ENCODE measurements around the gene SCAF11.
"Not testable (repeated sequence)": the region's sequence is repeated elsewhere in the genome, so short reads cannot be mapped to it uniquely, and the experiment has no call there.

Gene SCAF11

GRCh38 chr12:45990468-45991283 is at the start of gene SCAF11:
TSS of gene SCAF11 (minus strand) at chr12:45990574. CDS start at chr12:45964167, 26,407 bp downstream.
- in situ Hi-C loops (cut with HindIII; ENCODE audit: low sequenced_read_pairs) = no loop called here

GRCh38 chr12:46037066-46037465 is 46.7 kb upstream of the SCAF11 start:
- in situ Hi-C loops (cut with HindIII; ENCODE audit: low sequenced_read_pairs) = not testable (repeated sequence)

GRCh38 chr12:46027172-46027571 is 36.8 kb upstream of the SCAF11 start:
- in situ Hi-C loops (cut with HindIII; ENCODE audit: low sequenced_read_pairs) = no loop called here

- in situ Hi-C loops (cut with HindIII; ENCODE audit: low sequenced_read_pairs) = no loop called here
These were observed 33.7 kb upstream of the SCAF11 start for GRCh38 chr12:46024099-46024498.

- in situ Hi-C loops (cut with HindIII; ENCODE audit: low sequenced_read_pairs) = no loop called here
These were observed 30.4 kb upstream of the SCAF11 start for GRCh38 chr12:46020768-46021167.

GRCh38 chr12:46018712-46019111 is 28.3 kb upstream of the SCAF11 start:
- in situ Hi-C loops (cut with HindIII; ENCODE audit: low sequenced_read_pairs) = not testable (repeated sequence)

GRCh38 chr12:46017866-46018375 is 27.5 kb upstream of the SCAF11 start:
- in situ Hi-C loops (cut with HindIII; ENCODE audit: low sequenced_read_pairs) = not testable (repeated sequence)

GRCh38 chr12:46005823-46006222 is 15.4 kb upstream of the SCAF11 start:
- in situ Hi-C loops (cut with HindIII; ENCODE audit: low sequenced_read_pairs) = no loop called here

- in situ Hi-C loops (cut with HindIII; ENCODE audit: low sequenced_read_pairs) = no loop called here
These were observed 14.9 kb upstream of the SCAF11 start for GRCh38 chr12:46005151-46005797.

GRCh38 chr12:46004715-46005114 is 14.3 kb upstream of the SCAF11 start:
- in situ Hi-C loops (cut with HindIII; ENCODE audit: low sequenced_read_pairs) = no loop called here

GRCh38 chr12:46000076-46000475 is 9.7 kb upstream of the SCAF11 start:
- in situ Hi-C loops (cut with HindIII; ENCODE audit: low sequenced_read_pairs) = not testable (repeated sequence)

GRCh38 chr12:45994736-45995135 is 4.4 kb upstream of the SCAF11 start:
- in situ Hi-C loops (cut with HindIII; ENCODE audit: low sequenced_read_pairs) = no loop called here

GRCh38 chr12:45991284-45992249 is 1.2 kb upstream of the SCAF11 start:
- in situ Hi-C loops (cut with HindIII; ENCODE audit: low sequenced_read_pairs) = no loop called here

GRCh38 chr12:45989721-45990467 is 480 bp downstream of the SCAF11 start:
- in situ Hi-C loops (cut with HindIII; ENCODE audit: low sequenced_read_pairs) = no loop called here

- in situ Hi-C loops (cut with HindIII; ENCODE audit: low sequenced_read_pairs) = no loop called here
These were observed 1.1 kb downstream of the SCAF11 start for GRCh38 chr12:45989287-45989686.

- in situ Hi-C loops (cut with HindIII; ENCODE audit: low sequenced_read_pairs) = no loop called here
These were observed 2.1 kb downstream of the SCAF11 start for GRCh38 chr12:45988264-45988663.

GRCh38 chr12:45987340-45987727 is 3.0 kb downstream of the SCAF11 start:
- in situ Hi-C loops (cut with HindIII; ENCODE audit: low sequenced_read_pairs) = no loop called here

GRCh38 chr12:45986641-45987339 is 3.6 kb downstream of the SCAF11 start:
- in situ Hi-C loops (cut with HindIII; ENCODE audit: low sequenced_read_pairs) = no loop called here

GRCh38 chr12:45981075-45981837 is 9.1 kb downstream of the SCAF11 start:
- in situ Hi-C loops (cut with HindIII; ENCODE audit: low sequenced_read_pairs) = no loop called here
